ENCODE results near the gene TGFB2. TPM values are rescaled to one million over a fixed set of nuclear protein-coding genes. Genes with fewer than 3 reads are reported as not detected.

Gene TGFB2
- total and polyA plus RNA-seq, 7 donors = 0.23 to 11.8 (median 6.3) TPM

DNA sequence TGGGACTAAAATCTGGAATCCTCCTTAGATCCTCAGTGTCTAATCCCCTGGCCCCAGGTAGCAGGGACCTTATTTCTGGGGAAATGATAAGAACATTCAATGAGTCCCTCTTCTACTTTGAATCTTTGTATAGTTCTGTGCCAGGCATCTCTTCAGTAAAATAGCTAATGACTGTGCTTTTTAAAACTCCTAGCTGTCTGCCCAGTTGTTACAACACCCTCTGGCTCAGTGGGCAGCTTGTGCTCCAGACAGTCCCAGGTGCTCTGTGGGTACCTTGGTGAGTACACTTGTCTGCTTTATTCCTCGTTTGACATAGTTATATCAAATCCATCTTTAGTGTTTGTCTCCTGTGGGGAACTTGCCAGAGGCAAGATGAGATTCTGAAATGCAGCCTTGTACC lies 18.0 kb downstream of the TGFB2 start:
- no peaks in the 10 kb centered on the region for H3K9me3 ChIP-seq
- TF ChIP-seq POLR2A (IDR thresholded peaks at IDR 0.05) = no peak
- TF ChIP-seq, protein P1, sequence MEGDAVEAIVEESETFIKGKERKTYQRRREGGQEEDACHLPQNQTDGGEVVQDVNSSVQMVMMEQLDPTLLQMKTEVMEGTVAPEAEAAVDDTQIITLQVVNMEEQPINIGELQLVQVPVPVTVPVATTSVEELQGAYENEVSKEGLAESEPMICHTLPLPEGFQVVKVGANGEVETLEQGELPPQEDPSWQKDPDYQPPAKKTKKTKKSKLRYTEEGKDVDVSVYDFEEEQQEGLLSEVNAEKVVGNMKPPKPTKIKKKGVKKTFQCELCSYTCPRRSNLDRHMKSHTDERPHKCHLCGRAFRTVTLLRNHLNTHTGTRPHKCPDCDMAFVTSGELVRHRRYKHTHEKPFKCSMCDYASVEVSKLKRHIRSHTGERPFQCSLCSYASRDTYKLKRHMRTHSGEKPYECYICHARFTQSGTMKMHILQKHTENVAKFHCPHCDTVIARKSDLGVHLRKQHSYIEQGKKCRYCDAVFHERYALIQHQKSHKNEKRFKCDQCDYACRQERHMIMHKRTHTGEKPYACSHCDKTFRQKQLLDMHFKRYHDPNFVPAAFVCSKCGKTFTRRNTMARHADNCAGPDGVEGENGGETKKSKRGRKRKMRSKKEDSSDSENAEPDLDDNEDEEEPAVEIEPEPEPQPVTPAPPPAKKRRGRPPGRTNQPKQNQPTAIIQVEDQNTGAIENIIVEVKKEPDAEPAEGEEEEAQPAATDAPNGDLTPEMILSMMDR (IDR thresholded peaks at IDR 0.05) = no peak
- TF ChIP-seq EP300 (IDR thresholded peaks at IDR 0.05) = no peak
- TF ChIP-seq POLR2AphosphoS5 (IDR thresholded peaks at IDR 0.05) = no peak
- intact Hi-C loops (cut with DNase I) = loop anchor here (5.0 kb wide), 1 partner anchor 39 kb away; no protein-coding TSS in a partner anchor
- WGBS, 2 donors = 78 to 85% methylated on average over 1 of the region's 1 CpG
- H3K4me1 ChIP-seq = peaks cover 0 to 68% (median 65%) of the 10 kb centered on the region in 4 donors
- H3K4me3 ChIP-seq = no peak overlapping the region
- H3K36me3 ChIP-seq = no peaks in the 10 kb centered on the region
- peak overlapping the region; percentile 46 to 77 (median 66) for H3K27ac ChIP-seq
- no peaks in the 10 kb centered on the region for H3K27me3 ChIP-seq
- no peak for DNase-seq

DNA sequence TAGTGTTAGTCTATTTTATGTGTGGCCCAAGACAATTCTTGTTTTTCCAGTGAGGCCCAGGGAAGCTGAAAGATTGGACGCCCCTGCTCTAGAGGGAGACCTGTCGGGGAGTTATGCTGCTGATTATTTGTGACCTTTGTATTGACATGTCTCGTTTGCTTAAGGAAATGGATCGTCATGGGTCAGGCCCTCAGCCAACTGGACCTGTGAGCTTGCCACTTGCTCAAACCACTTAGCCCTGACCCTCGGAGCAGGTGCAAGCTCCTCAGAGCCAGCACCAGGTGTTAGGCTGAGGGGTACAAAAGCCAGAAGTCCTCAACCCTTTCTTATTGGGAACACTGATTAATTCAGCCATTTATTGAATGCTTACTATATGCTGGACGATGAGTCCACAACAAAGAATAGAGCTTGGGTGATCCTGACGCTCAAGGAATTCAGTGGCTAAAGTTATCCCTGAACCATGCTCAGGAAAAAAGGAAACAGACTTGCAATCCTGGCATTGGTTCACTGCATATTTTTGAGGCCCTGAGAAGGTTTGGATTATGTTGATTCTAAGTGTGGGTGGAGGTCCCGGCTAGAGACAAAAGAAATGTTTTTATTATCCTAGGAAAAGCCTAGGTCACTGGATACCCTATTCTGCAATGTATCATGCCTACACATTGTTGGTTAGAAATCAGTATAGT lies 19.0 kb downstream of the TGFB2 start:
- Histone ChIP-seq H3K4me1 (peaks cover 0 to 68% (median 65%) of the 10 kb centered on the region in 4 donors), H3K9me3 (no peaks in the 10 kb centered on the region), H3K27me3 (no peaks in the 10 kb centered on the region), H3K4me3 (no peak overlapping the region), H3K27ac (peak overlapping the region; percentile 56 to 77 (median 69)), H3K36me3 (no peaks in the 10 kb centered on the region)
- 68 to 82% methylated on average over 8 of the region's 8 CpGs for WGBS, 2 donors
- TF ChIP-seq EP300 (IDR thresholded peaks at IDR 0.05) = no peak
- no peak for TF ChIP-seq POLR2AphosphoS5 (IDR thresholded peaks at IDR 0.05)
- no peak for TF ChIP-seq POLR2A (IDR thresholded peaks at IDR 0.05)
- TF ChIP-seq, protein P1 (IDR thresholded peaks at IDR 0.05) = no peak
- no peak for DNase-seq
- intact Hi-C loops (cut with DNase I) = loop anchor here (5.0 kb wide), 1 partner anchor 38 kb away; no protein-coding TSS in a partner anchor

DNA sequence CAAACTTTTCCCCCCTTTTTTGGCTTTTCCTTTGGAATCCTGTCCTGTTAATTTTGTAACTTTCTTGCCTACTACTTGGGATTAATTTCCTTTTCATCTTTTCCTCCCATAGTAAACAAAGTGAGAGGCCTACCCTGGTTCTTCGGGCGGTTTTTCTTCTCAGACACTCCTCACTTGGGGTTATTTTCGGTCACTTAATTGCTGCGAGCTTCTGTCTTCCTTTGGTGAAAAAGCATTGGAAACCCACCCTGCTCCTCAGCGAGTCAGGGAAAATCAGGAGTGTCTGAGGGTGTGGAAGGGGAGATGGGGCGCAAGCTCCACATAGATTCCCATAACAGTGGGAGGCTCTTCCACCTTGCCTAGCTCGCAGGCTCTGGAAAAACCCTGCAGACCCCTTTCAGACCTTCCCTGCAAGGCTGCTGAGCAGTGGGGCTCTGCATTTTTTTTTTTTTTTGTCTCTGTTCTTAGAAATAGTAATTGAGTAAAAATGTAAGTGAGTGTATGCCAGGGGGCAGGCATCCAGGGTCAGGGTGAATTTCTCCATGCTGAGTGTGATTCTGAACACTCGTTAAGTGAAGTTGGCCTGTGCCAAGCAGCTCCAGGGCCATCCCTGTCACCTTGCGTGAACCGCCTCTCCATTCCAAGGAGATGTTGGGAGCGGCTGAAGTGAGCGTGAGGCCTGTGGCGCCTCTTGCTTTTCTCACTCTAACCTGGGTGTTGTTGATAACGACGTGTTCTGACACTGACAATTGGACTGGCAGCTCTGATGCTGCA lies 20.3 kb downstream of the TGFB2 start:
- Histone ChIP-seq H3K4me3 (no peak overlapping the region), H3K27ac (peak overlapping the region; percentile 56 to 77 (median 69)), H3K27me3 (no peaks in the 10 kb centered on the region), H3K4me1 (peaks cover 0 to 79% (median 71%) of the 10 kb centered on the region in 4 donors), H3K36me3 (no peaks in the 10 kb centered on the region), H3K9me3 (no peaks in the 10 kb centered on the region)
- intact Hi-C loops (cut with DNase I) = no loop called here
- 84 to 88% methylated on average over 15 of the region's 15 CpGs for WGBS, 2 donors
- no peak for TF ChIP-seq POLR2A (IDR thresholded peaks at IDR 0.05)
- TF ChIP-seq POLR2AphosphoS5 (IDR thresholded peaks at IDR 0.05) = peak in 2 of 4 donors; percentile 20 to 46
- TF ChIP-seq, protein P1 (IDR thresholded peaks at IDR 0.05) = no peak
- DNase-seq = peak; percentile 75

DNA sequence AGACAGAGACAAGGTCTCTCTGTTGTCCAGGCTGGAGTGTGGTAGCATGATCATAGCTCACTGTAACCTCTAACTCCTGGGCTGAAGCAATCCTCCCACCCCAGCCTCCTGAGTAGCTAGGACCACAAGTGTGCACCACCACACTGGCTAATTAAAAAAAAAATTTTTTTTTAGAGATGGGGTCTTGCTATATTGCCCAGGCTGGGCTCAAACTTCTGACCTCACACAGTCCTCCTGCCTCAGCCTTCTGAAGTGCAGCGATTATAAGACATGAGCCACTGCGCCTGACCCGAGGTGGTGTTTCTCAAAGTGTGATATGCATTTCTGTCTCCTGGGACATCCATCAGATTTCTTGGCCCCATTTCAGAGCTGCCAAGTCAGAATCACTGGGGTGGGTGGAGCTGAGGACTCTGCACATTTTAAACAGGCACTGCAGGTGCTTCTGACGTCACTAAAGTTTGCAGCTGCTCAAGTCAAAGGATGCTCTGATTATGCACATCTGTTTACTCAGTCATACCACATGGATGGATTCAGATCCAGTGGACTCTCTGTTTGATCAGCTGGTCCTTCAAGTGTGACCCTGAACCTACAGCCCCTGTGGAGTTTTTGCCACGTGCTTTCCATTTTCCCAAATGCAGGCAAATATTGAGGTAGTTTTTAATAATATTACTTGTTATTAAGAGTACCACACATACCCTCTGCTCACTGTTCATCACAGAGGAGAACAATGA lies 21.4 kb downstream of the TGFB2 start:
- Histone ChIP-seq H3K4me1 (peaks cover 0 to 81% (median 69%) of the 10 kb centered on the region in 4 donors), H3K9me3 (no peaks in the 10 kb centered on the region), H3K27ac (peak overlapping the region; percentile 56 to 77 (median 69)), H3K36me3 (no peaks in the 10 kb centered on the region), H3K27me3 (no peaks in the 10 kb centered on the region), H3K4me3 (no peak overlapping the region)
- no peak for DNase-seq
- WGBS, 2 donors = 62 to 80% methylated on average over 5 of the region's 5 CpGs
- TF ChIP-seq POLR2AphosphoS5 (IDR thresholded peaks at IDR 0.05) (no peak), POLR2A (IDR thresholded peaks at IDR 0.05) (no peak), EP300 (IDR thresholded peaks at IDR 0.05) (no peak)
- TF ChIP-seq, protein P1 (IDR thresholded peaks at IDR 0.05) = no peak
- intact Hi-C loops (cut with DNase I) = no loop called here

All from sigmoid colon (tissue), 7 donors.